B cell (primary cell): Measurements from ENCODE around the gene KIF20B. TPM values are rescaled to one million over a fixed set of nuclear protein-coding genes. Genes with fewer than 3 reads are reported as not detected.

Source experiments
- ATAC-seq: fragments of 200-7000 bp; cut with Tn5 transposase; one replicate; pipeline ENCODE4 v1.10.0; 2021; ENCODE audit warnings: low read depth, mild to moderate bottlenecking, moderate number of reproducible peaks, moderate library complexity
- CTCF ChIA-PET: fragments of 350-600 bp; sonication (Branson Sonifier 250); formaldehyde crosslinking; loops from one replicate; lab custom pipeline; 2021; ENCODE audit warnings: antibody characterized with exemption, inconsistent platforms; lab: Charles Lee
- POLR2A ChIA-PET: fragments of 350-600 bp; sonication (Branson Sonifier 250); formaldehyde crosslinking; loops from one replicate; lab custom pipeline; 2021; ENCODE audit warnings: antibody characterized with exemption; lab: Charles Lee
- DNase-seq: peaks from one replicate; pipeline ENCODE4 v3.0.0; 2013
- H2AFZ ChIP-seq: 2 replicates; pipeline ENCODE4 v1.6.1; 2012; ENCODE audit warnings: mild to moderate bottlenecking, low read depth, low read length; ENCODE audit not compliant: insufficient read depth, poor library complexity, severe bottlenecking
- H3K27ac ChIP-seq, 2 donors: 1 replicate in 1 of 2; 2 replicates in 1 of 2; pipeline ENCODE4 v1.5.1; 2012 to 2013; ENCODE audit warnings: low read length in 2 of 2, mild to moderate bottlenecking in 2 of 2, moderate library complexity in 1 of 2
- H3K27me3 ChIP-seq, 4 experiments: fragments of 200-600 bp in 1 of 4; sonication (generic) in 1 of 4; replicated peaks in 1 of 4; 1 replicate in 2 of 4; 2 replicates in 2 of 4; pipeline versions ENCODE4 v1.6.1 to v1.7.0; 2013 to 2016; ENCODE audit warnings: low read length in 3 of 4, mild to moderate bottlenecking in 2 of 4, mixed read lengths in 1 of 4, moderate library complexity in 1 of 4; ENCODE audit not compliant: insufficient read depth in 4 of 4, control insufficient read depth in 3 of 4; ENCODE audit errors: control extremely low read depth in 1 of 4
- H3K36me3 ChIP-seq, 2 experiments: replicated peaks in 1 of 2; 1 replicate in 1 of 2; 2 replicates in 1 of 2; pipeline versions ENCODE4 v1.6.1 to v1.7.1; 2013; ENCODE audit warnings: low read length in 1 of 2; ENCODE audit not compliant: insufficient read depth in 2 of 2, control insufficient read depth in 1 of 2; ENCODE audit errors: control extremely low read depth in 1 of 2, extremely low read depth in 1 of 2
- H3K4me1 ChIP-seq, 2 donors: fragments of 200-600 bp in 1 of 2; sonication (generic) in 1 of 2; 1 replicate in 1 of 2; 2 replicates in 1 of 2; pipeline versions ENCODE4 v1.5.1 to v1.6.1; 2013 to 2017; ENCODE audit warnings: low read length in 2 of 2; ENCODE audit not compliant: control insufficient read depth in 2 of 2, insufficient read depth in 2 of 2
- H3K4me2 ChIP-seq: replicated peaks from 2 replicates; pipeline ENCODE3; 2012; ENCODE audit warnings: mild to moderate bottlenecking, low read depth, low read length; ENCODE audit not compliant: poor library complexity, severe bottlenecking
- H3K4me3 ChIP-seq, 5 experiments: fragments of 200-600 bp in 1 of 5; sonication (generic) in 1 of 5; 1 replicate in 3 of 5; 2 replicates in 2 of 5; pipeline versions ENCODE4 v1.5.1 to v1.7.0; 2011 to 2016; ENCODE audit warnings: low read length in 4 of 5, mild to moderate bottlenecking in 4 of 5, low read depth in 2 of 5, control low read depth in 1 of 5, moderate library complexity in 1 of 5; ENCODE audit not compliant: insufficient read depth in 1 of 5; ENCODE audit errors: control extremely low read depth in 1 of 5, extremely low read depth in 1 of 5
- H3K79me2 ChIP-seq: fragments of 200-600 bp; sonication (generic); one replicate; pipeline ENCODE4 v1.6.0; 2016; ENCODE audit warnings: low read length; ENCODE audit not compliant: control insufficient read depth, insufficient read depth
- H3K9ac ChIP-seq: fragments of 200-600 bp; sonication (generic); 2 replicates; pipeline ENCODE4 v1.6.1; 2017; ENCODE audit warnings: mild to moderate bottlenecking, low read length, moderate library complexity
- H3K9me3 ChIP-seq, 3 donors: one replicate each; pipeline versions ENCODE4 v1.6.1 to v1.7.1; 2013; ENCODE audit warnings: low read length in 2 of 3; ENCODE audit not compliant: control insufficient read depth in 2 of 3, insufficient read depth in 1 of 3; ENCODE audit errors: control extremely low read depth in 1 of 3
- H4K20me1 ChIP-seq: 2 replicates; pipeline ENCODE4 v1.6.0; 2012; ENCODE audit warnings: mild to moderate bottlenecking, low read length; ENCODE audit not compliant: insufficient read depth, control insufficient read depth, poor library complexity, severe bottlenecking
- H3K27ac Mint-ChIP-seq: one replicate; pipeline ENCODE4 v1.8.0; 2021; ENCODE audit warnings: mixed read lengths
- H3K27me3 Mint-ChIP-seq: one replicate; pipeline ENCODE4 v1.8.0; 2021; ENCODE audit warnings: mixed read lengths
- H3K4me1 Mint-ChIP-seq: one replicate; pipeline ENCODE4 v1.8.0; 2021; ENCODE audit warnings: mixed read lengths
- H3K4me3 Mint-ChIP-seq: one replicate; pipeline ENCODE4 v1.8.0; 2021; ENCODE audit warnings: mixed read lengths
- H3K9me3 Mint-ChIP-seq: one replicate; pipeline ENCODE4 v1.8.0; 2022; ENCODE audit warnings: mixed read lengths; ENCODE audit not compliant: insufficient read depth
- EZH2 ChIP-seq: IDR thresholded peaks from 2 replicates; pipeline ENCODE4 v1.6.1; 2012; ENCODE audit warnings: borderline replicate concordance, low read depth, mild to moderate bottlenecking, moderate library complexity, low read length; ENCODE audit not compliant: insufficient read depth, poor library complexity, severe bottlenecking
- WGBS: methylation state at CpG from one replicate; pipeline ENCODE4 v1.1.5; 2013; ENCODE audit warnings: missing lambda C conversion rate; ENCODE audit not compliant: insufficient coverage; 5-methylcytosine and 5-hydroxymethylcytosine counted together
- intact Hi-C: fragments of 100-400 bp; cut with micrococcal nuclease; formaldehyde crosslinking; loops from one replicate; pipeline ENCODE4 v1.10.0; 2022
- polyA plus RNA-seq: library from polyadenylated mRNA; depleted of rRNA; stranded (reverse); fragments of >200 nt; gene quantifications from 2 replicates; pipeline ENCODE4 v1.2.3, GENCODE V29; 2012
- total RNA-seq, 2 donors: library from RNA; stranded (reverse); fragments of 120-200 nt in 1 of 2; gene quantifications; 1 replicate in 1 of 2; 2 replicates in 1 of 2; pipeline versions ENCODE4 v1.2.3 to v1.2.4, GENCODE V29; 2013 to 2022
- TF ChIP-seq, protein P1 (sequence below): fragments of 200-600 bp; IDR thresholded peaks from one replicate; pipeline ENCODE4 v1.8.0; 2022; ENCODE audit warnings: antibody characterized with exemption, mild to moderate bottlenecking

Gene KIF20B
- total and polyA plus RNA-seq, 2 donors (not counting 1 experiment from before 2014, with no cell fraction given): 1.6 to 24.6 TPM

DNA sequence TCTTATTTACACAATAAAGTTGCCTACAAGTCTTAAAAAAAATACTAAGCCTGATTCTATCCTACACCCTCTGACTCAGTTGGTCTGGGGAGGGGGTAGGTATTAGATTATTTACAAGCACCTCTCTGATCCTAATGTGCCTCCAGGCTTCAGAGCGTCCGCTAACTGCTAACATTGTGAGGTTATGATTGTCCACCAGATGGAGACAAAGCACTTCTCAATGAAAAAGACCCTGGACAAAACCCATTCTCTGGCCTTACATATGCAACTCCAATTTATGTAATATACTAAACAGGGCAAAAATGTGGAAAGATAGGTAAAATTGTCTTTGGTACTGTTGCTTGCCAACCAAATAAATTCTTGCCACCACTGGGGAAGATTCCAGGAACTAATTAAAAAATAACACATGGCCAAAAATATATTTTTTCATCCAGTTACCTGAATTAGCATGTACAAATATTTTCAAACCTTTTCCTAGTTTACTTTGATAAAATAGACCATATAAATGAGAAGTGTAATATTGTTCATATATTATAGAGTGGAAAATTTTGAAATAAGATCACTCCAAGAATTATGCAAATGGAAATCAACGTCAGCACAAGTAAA lies 92.4 kb downstream of the KIF20B start:
- intact Hi-C loops: loop anchor here (1.0 kb wide), 3 partner anchors 162 to 1070 kb away; no protein-coding TSS in a partner anchor
- no peak overlapping the region for H3K27ac Mint-ChIP-seq
- peaks cover 0 to 2% (median 0%) of the 10 kb centered on the region in 4 experiments for H3K27me3 ChIP-seq
- H3K4me1 ChIP-seq: peaks cover 0 to 4% of the 10 kb centered on the region in 2 donors
- no peak overlapping the region for H3K27ac ChIP-seq
- peak; percentile 61 for ATAC-seq
- ChIA-PET CTCF (interaction anchor here (1.2 to 4.0 kb wide), 11 partner anchors 10 to 1071 kb away, joined by 3 to 36 read pairs (median 4); no protein-coding TSS in a partner anchor), POLR2A (no interaction called here)
- TF ChIP-seq, protein P1, sequence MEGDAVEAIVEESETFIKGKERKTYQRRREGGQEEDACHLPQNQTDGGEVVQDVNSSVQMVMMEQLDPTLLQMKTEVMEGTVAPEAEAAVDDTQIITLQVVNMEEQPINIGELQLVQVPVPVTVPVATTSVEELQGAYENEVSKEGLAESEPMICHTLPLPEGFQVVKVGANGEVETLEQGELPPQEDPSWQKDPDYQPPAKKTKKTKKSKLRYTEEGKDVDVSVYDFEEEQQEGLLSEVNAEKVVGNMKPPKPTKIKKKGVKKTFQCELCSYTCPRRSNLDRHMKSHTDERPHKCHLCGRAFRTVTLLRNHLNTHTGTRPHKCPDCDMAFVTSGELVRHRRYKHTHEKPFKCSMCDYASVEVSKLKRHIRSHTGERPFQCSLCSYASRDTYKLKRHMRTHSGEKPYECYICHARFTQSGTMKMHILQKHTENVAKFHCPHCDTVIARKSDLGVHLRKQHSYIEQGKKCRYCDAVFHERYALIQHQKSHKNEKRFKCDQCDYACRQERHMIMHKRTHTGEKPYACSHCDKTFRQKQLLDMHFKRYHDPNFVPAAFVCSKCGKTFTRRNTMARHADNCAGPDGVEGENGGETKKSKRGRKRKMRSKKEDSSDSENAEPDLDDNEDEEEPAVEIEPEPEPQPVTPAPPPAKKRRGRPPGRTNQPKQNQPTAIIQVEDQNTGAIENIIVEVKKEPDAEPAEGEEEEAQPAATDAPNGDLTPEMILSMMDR: peak; percentile 97
- no peak for TF ChIP-seq EZH2
- H3K4me2 ChIP-seq: no peak overlapping the region
- H3K4me3 Mint-ChIP-seq: no peak overlapping the region
- H3K4me1 Mint-ChIP-seq: peaks cover 5% of the 10 kb centered on the region
- DNase-seq: peak; percentile 80
- H3K9me3 Mint-ChIP-seq: no peaks in the 10 kb centered on the region
- no CpG with 5 or more reads among the region's 3 CpGs for WGBS
- peaks cover 4% of the 10 kb centered on the region for H3K27me3 Mint-ChIP-seq
- no peak overlapping the region for H3K9ac ChIP-seq
- H3K9me3 ChIP-seq: no peaks in the 10 kb centered on the region
- no peak overlapping the region for H3K4me3 ChIP-seq
- H4K20me1 ChIP-seq: no peaks in the 10 kb centered on the region
- H2AFZ ChIP-seq: no peak overlapping the region
- H3K36me3 ChIP-seq: no peaks in the 10 kb centered on the region
- H3K79me2 ChIP-seq: no peaks in the 10 kb centered on the region

DNA sequence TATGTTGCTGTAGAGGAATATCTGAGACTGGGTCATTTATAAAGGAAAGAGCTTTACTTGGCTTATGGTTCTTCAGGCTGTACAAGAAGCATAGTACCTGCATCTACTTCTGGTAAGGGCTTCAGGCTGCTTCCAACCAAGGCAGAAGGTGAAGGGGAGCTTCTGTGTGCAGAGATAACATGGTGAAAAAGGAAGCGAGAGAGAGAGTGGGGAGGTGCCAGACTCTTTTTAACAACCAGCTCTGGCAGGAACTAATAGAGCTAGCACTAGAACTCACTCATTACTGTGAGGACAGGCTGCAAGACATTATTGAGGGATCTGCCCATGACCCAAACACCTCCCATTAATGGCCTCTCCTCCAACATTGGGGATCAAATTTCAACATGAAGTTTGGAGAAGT lies 94.5 kb downstream of the KIF20B start:
- Mint-ChIP-seq H3K4me3 (no peak overlapping the region), H3K9me3 (no peaks in the 10 kb centered on the region), H3K27ac (no peak overlapping the region), H3K27me3 (peaks cover 7% of the 10 kb centered on the region), H3K4me1 (peaks cover 5% of the 10 kb centered on the region)
- no peak for ATAC-seq
- intact Hi-C loops: no loop called here
- no peaks in the 10 kb centered on the region for H3K27me3 ChIP-seq
- TF ChIP-seq, protein P1: no peak
- no peak for TF ChIP-seq EZH2
- no peaks in the 10 kb centered on the region for H3K9me3 ChIP-seq
- no peak for DNase-seq
- H2AFZ ChIP-seq: no peak overlapping the region
- H3K4me1 ChIP-seq: peaks cover 0 to 4% of the 10 kb centered on the region in 2 donors
- H3K4me3 ChIP-seq: no peak overlapping the region
- no peak overlapping the region for H3K4me2 ChIP-seq
- CTCF ChIA-PET: interaction anchor here (0.8 to 4.0 kb wide), 5 partner anchors 16 to 1068 kb away, joined by 3 to 36 read pairs (median 13); no protein-coding TSS in a partner anchor
- H3K9ac ChIP-seq: no peak overlapping the region
- H3K79me2 ChIP-seq: no peaks in the 10 kb centered on the region
- 17% methylated on average over 1 of the region's 1 CpG for WGBS
- no peaks in the 10 kb centered on the region for H4K20me1 ChIP-seq
- H3K36me3 ChIP-seq: no peaks in the 10 kb centered on the region
- POLR2A ChIA-PET: no interaction called here
- H3K27ac ChIP-seq: no peak overlapping the region
